ENCODE results near the gene TSPYL4.

Gene TSPYL4

GRCh38 chr6:116283191-116283590 is 29.3 kb upstream of the TSPYL4 start:
- no peaks in the 10 kb centered on the region for H3K27me3 ChIP-seq (ENCODE audit: control insufficient read depth, insufficient read depth, low read length)
- H3K9ac ChIP-seq (ENCODE audit: low read length) = no peak overlapping the region
- H3K4me1 ChIP-seq (ENCODE audit: control insufficient read depth, insufficient read depth, low read length) = peaks cover 11% of the 10 kb centered on the region
- no peaks in the 10 kb centered on the region for H3K9me3 ChIP-seq (ENCODE audit: control insufficient read depth, low read length)
- H3K36me3 ChIP-seq (ENCODE audit: control insufficient read depth, insufficient read depth, low read length) = no peaks in the 10 kb centered on the region
- no peak overlapping the region for H3K4me3 ChIP-seq (ENCODE audit: low read length)

GRCh38 chr6:116282698-116283097 is 28.8 kb upstream of the TSPYL4 start:
- Histone ChIP-seq H3K9ac (ENCODE audit: low read length) (no peak overlapping the region), H3K9me3 (ENCODE audit: control insufficient read depth, low read length) (no peaks in the 10 kb centered on the region), H3K4me3 (ENCODE audit: low read length) (no peak overlapping the region), H3K27me3 (ENCODE audit: control insufficient read depth, insufficient read depth, low read length) (no peaks in the 10 kb centered on the region), H3K4me1 (ENCODE audit: control insufficient read depth, insufficient read depth, low read length) (peaks cover 16% of the 10 kb centered on the region), H3K36me3 (ENCODE audit: control insufficient read depth, insufficient read depth, low read length) (no peaks in the 10 kb centered on the region)

GRCh38 chr6:116280933-116281316 is 27.1 kb upstream of the TSPYL4 start:
- Histone ChIP-seq H3K4me1 (ENCODE audit: control insufficient read depth, insufficient read depth, low read length) (peaks cover 20% of the 10 kb centered on the region), H3K9ac (ENCODE audit: low read length) (no peak overlapping the region), H3K36me3 (ENCODE audit: control insufficient read depth, insufficient read depth, low read length) (no peaks in the 10 kb centered on the region)

GRCh38 chr6:116280161-116280932 is 26.5 kb upstream of the TSPYL4 start:
- Histone ChIP-seq H3K9ac (ENCODE audit: low read length) (peak overlapping the region; percentile 96), H3K9me3 (ENCODE audit: control insufficient read depth, low read length) (no peaks in the 10 kb centered on the region), H3K36me3 (ENCODE audit: control insufficient read depth, insufficient read depth, low read length) (no peaks in the 10 kb centered on the region), H3K4me1 (ENCODE audit: control insufficient read depth, insufficient read depth, low read length) (peaks cover 20% of the 10 kb centered on the region), H3K4me3 (ENCODE audit: low read length) (peak overlapping the region; percentile 77), H3K27me3 (ENCODE audit: control insufficient read depth, insufficient read depth, low read length) (no peaks in the 10 kb centered on the region)

More at GRCh38 chr6:116280933-116281316, 27.1 kb upstream of the TSPYL4 start:
- H3K27me3 ChIP-seq (ENCODE audit: control insufficient read depth, insufficient read depth, low read length) = no peaks in the 10 kb centered on the region
- no peaks in the 10 kb centered on the region for H3K9me3 ChIP-seq (ENCODE audit: control insufficient read depth, low read length)
- H3K4me3 ChIP-seq (ENCODE audit: low read length) = peak overlapping the region; percentile 77

- Histone ChIP-seq H3K36me3 (ENCODE audit: control insufficient read depth, insufficient read depth, low read length) (no peaks in the 10 kb centered on the region), H3K4me1 (ENCODE audit: control insufficient read depth, insufficient read depth, low read length) (peaks cover 20% of the 10 kb centered on the region), H3K4me3 (ENCODE audit: low read length) (peak within 1 kb of the TSS; percentile 77), H3K27me3 (ENCODE audit: control insufficient read depth, insufficient read depth, low read length) (no peaks in the 10 kb centered on the region), H3K9me3 (ENCODE audit: control insufficient read depth, low read length) (no peaks in the 10 kb centered on the region), H3K9ac (ENCODE audit: low read length) (peak within 1 kb of the TSS; percentile 96)
Measured at GRCh38 chr6:116279232-116280160, 25.6 kb upstream of the TSPYL4 start, which contains the start of gene TSPYL1. TSS of gene TSPYL1 (minus strand) at chr6:116279930. CDS start at chr6:116279830, 100 bp downstream.

- Histone ChIP-seq H3K4me1 (ENCODE audit: control insufficient read depth, insufficient read depth, low read length) (peaks cover 20% of the 10 kb centered on the region), H3K4me3 (ENCODE audit: low read length) (peak overlapping the region; percentile 77), H3K27me3 (ENCODE audit: control insufficient read depth, insufficient read depth, low read length) (no peaks in the 10 kb centered on the region)
Measured at GRCh38 chr6:116278854-116279231, 25.0 kb upstream of the TSPYL4 start.

GRCh38 chr6:116278481-116278829 is 24.6 kb upstream of the TSPYL4 start:
- no peaks in the 10 kb centered on the region for H3K9me3 ChIP-seq (ENCODE audit: control insufficient read depth, low read length)
- no peaks in the 10 kb centered on the region for H3K27me3 ChIP-seq (ENCODE audit: control insufficient read depth, insufficient read depth, low read length)
- peak overlapping the region; percentile 77 for H3K4me3 ChIP-seq (ENCODE audit: low read length)
- peak overlapping the region; percentile 96 for H3K9ac ChIP-seq (ENCODE audit: low read length)
- peaks cover 20% of the 10 kb centered on the region for H3K4me1 ChIP-seq (ENCODE audit: control insufficient read depth, insufficient read depth, low read length)
- H3K36me3 ChIP-seq (ENCODE audit: control insufficient read depth, insufficient read depth, low read length) = no peaks in the 10 kb centered on the region

More at GRCh38 chr6:116278854-116279231, 25.0 kb upstream of the TSPYL4 start:
- Histone ChIP-seq H3K9me3 (ENCODE audit: control insufficient read depth, low read length) (no peaks in the 10 kb centered on the region), H3K36me3 (ENCODE audit: control insufficient read depth, insufficient read depth, low read length) (no peaks in the 10 kb centered on the region), H3K9ac (ENCODE audit: low read length) (peak overlapping the region; percentile 96)

- H3K4me1 ChIP-seq (ENCODE audit: control insufficient read depth, insufficient read depth, low read length) = peaks cover 20% of the 10 kb centered on the region
- H3K27me3 ChIP-seq (ENCODE audit: control insufficient read depth, insufficient read depth, low read length) = no peaks in the 10 kb centered on the region
- peak overlapping the region; percentile 96 for H3K9ac ChIP-seq (ENCODE audit: low read length)
Measured at GRCh38 chr6:116277124-116277523, 23.2 kb upstream of the TSPYL4 start.

GRCh38 chr6:116271149-116271708 is 17.4 kb upstream of the TSPYL4 start:
- no peaks in the 10 kb centered on the region for H3K36me3 ChIP-seq (ENCODE audit: control insufficient read depth, insufficient read depth, low read length)
- H3K27me3 ChIP-seq (ENCODE audit: control insufficient read depth, insufficient read depth, low read length) = no peaks in the 10 kb centered on the region
- peaks cover 2% of the 10 kb centered on the region for H3K4me1 ChIP-seq (ENCODE audit: control insufficient read depth, insufficient read depth, low read length)
- no peak overlapping the region for H3K4me3 ChIP-seq (ENCODE audit: low read length)
- no peaks in the 10 kb centered on the region for H3K9me3 ChIP-seq (ENCODE audit: control insufficient read depth, low read length)
- no peak overlapping the region for H3K9ac ChIP-seq (ENCODE audit: low read length)

More at GRCh38 chr6:116277124-116277523, 23.2 kb upstream of the TSPYL4 start:
- no peak overlapping the region for H3K4me3 ChIP-seq (ENCODE audit: low read length)
- no peaks in the 10 kb centered on the region for H3K9me3 ChIP-seq (ENCODE audit: control insufficient read depth, low read length)
- no peaks in the 10 kb centered on the region for H3K36me3 ChIP-seq (ENCODE audit: control insufficient read depth, insufficient read depth, low read length)

GRCh38 chr6:116268589-116269293 is 14.9 kb upstream of the TSPYL4 start:
- no peak overlapping the region for H3K9ac ChIP-seq (ENCODE audit: low read length)
- no peaks in the 10 kb centered on the region for H3K36me3 ChIP-seq (ENCODE audit: control insufficient read depth, insufficient read depth, low read length)
- H3K4me1 ChIP-seq (ENCODE audit: control insufficient read depth, insufficient read depth, low read length) = peaks cover 15% of the 10 kb centered on the region
- no peak overlapping the region for H3K4me3 ChIP-seq (ENCODE audit: low read length)
- no peaks in the 10 kb centered on the region for H3K27me3 ChIP-seq (ENCODE audit: control insufficient read depth, insufficient read depth, low read length)
- H3K9me3 ChIP-seq (ENCODE audit: control insufficient read depth, low read length) = no peaks in the 10 kb centered on the region

GRCh38 chr6:116267836-116268588 is 14.1 kb upstream of the TSPYL4 start:
- no peaks in the 10 kb centered on the region for H3K36me3 ChIP-seq (ENCODE audit: control insufficient read depth, insufficient read depth, low read length)
- H3K9ac ChIP-seq (ENCODE audit: low read length) = no peak overlapping the region
- no peaks in the 10 kb centered on the region for H3K9me3 ChIP-seq (ENCODE audit: control insufficient read depth, low read length)
- no peaks in the 10 kb centered on the region for H3K27me3 ChIP-seq (ENCODE audit: control insufficient read depth, insufficient read depth, low read length)
- H3K4me1 ChIP-seq (ENCODE audit: control insufficient read depth, insufficient read depth, low read length) = peaks cover 15% of the 10 kb centered on the region
- no peak overlapping the region for H3K4me3 ChIP-seq (ENCODE audit: low read length)

Data from mucosa of stomach (tissue), 1 donor.